ENCODE measurements around the gene RAB13.

Gene RAB13

DNA sequence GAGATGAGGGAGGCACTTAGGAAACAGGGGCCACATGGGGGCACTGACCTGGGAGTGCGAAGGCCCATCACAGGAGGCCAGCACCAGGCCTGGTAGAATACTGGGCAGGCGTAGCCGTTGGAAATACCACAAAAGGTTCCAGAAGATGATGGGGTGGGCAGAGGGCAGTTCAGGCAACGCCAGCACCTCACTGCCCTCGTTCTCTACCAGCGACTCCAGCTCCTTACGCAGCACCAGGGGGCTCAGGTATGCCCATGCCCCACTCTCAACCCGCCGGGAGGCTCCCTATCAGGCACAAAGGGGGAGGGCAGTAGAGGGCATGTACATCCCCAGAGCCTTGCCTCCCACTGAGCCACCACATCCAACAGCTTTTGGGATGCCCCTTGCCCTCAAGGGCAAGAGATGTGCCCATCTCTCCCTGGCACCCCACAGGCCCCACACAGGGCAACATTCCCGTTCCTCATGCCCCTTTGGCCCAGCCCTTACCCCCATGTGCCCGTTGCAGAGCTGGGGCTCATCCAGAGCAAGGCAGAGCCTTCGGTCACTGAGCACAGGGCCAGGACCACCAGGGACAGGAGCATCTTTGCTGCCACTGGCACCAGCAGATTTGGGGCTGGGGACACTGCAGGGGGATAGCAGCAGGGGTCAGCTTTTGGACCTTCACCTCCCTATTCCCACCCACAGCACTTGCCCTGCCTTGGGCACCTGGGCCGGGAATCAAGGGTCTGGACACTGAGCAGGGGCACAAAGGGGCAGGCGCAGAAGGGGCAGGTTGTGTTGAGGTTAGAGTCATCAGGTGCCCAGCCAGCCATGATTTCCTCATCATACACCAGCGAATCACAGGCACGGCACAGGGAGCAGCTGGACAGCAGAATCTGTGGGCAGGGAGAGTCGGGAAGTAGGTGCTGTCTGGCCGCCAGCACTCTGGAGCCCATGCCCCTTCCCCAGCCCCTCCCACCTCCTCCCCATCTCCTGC is 53.7 kb downstream of the RAB13 start:
- DNase-seq (ENCODE audit: low spot score): no peak

All from iPS-NIHi11 (cell line).